ENCODE measurements around the gene UNC5A. TPM values are rescaled to one million over a fixed set of nuclear protein-coding genes. Genes with fewer than 3 reads are reported as not detected.

Gene UNC5A
- total RNA-seq, 2 donors from 2014 or later = 0.89 to 1.4 TPM

DNA sequence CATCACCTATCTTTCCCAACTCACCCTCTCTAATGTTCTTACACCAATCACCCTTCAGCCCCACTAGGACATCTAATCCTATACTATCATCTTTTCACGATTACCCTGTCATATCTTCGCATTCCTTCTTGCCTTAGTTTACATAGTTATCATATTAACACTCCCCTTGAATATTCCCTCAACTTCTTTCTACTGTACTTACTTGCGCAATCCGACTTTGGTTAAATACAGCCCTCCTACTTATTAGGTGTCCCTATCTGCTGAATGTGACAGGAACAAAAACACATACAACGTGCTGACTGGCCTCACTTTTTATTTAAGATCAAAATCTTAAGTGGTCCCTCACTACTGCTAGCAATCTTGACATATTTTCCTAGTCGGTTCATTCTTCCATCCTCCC is 108.3 kb downstream of the UNC5A start:
- Mint-ChIP-seq H3K27ac (no peak overlapping the region), H3K9me3 (no peaks in the 10 kb centered on the region), H3K36me3 (ENCODE audit: low read depth) (peaks cover 14% of the 10 kb centered on the region), H3K27me3 (ENCODE audit: insufficient read depth) (no peaks in the 10 kb centered on the region), H3K4me3 (no peak overlapping the region), H3K4me1 (peaks cover 14% of the 10 kb centered on the region)
- H3K4me1 ChIP-seq (ENCODE audit: control insufficient read depth, insufficient read depth, low read length) = peaks cover 17% of the 10 kb centered on the region
- TF ChIP-seq, protein P1, sequence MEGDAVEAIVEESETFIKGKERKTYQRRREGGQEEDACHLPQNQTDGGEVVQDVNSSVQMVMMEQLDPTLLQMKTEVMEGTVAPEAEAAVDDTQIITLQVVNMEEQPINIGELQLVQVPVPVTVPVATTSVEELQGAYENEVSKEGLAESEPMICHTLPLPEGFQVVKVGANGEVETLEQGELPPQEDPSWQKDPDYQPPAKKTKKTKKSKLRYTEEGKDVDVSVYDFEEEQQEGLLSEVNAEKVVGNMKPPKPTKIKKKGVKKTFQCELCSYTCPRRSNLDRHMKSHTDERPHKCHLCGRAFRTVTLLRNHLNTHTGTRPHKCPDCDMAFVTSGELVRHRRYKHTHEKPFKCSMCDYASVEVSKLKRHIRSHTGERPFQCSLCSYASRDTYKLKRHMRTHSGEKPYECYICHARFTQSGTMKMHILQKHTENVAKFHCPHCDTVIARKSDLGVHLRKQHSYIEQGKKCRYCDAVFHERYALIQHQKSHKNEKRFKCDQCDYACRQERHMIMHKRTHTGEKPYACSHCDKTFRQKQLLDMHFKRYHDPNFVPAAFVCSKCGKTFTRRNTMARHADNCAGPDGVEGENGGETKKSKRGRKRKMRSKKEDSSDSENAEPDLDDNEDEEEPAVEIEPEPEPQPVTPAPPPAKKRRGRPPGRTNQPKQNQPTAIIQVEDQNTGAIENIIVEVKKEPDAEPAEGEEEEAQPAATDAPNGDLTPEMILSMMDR (conservative IDR thresholded peaks at IDR 0.05) = no peak
- no peak overlapping the region for H3K4me3 ChIP-seq (ENCODE audit: low read length)
- WGBS, 2 experiments (ENCODE audit: insufficient coverage in 1 of 2, insufficient read length in 1 of 2) = 94 to 98% methylated on average over 6 of the region's 6 CpGs
- H3K9me3 ChIP-seq (ENCODE audit: control insufficient read depth, low read length) = no peaks in the 10 kb centered on the region
- no peak for DNase-seq
- H3K9ac ChIP-seq (ENCODE audit: extremely low read depth, low read length, poor library complexity, severe bottlenecking) = no peak overlapping the region
- H3K36me3 ChIP-seq (ENCODE audit: control insufficient read depth, insufficient read depth, low read length) = peaks cover 12% of the 10 kb centered on the region
- H3K27me3 ChIP-seq (ENCODE audit: control insufficient read depth, insufficient read depth, low read length, poor library complexity, severe bottlenecking) = no peaks in the 10 kb centered on the region
- no peak overlapping the region for H3K27ac ChIP-seq (ENCODE audit: low read depth, low read length)

- 86 to 90% methylated on average over 2 to 3 of the region's 3 CpGs for WGBS, 2 experiments (ENCODE audit: insufficient coverage in 1 of 2, insufficient read length in 1 of 2)
- Histone ChIP-seq H3K27me3 (ENCODE audit: control insufficient read depth, insufficient read depth, low read length, poor library complexity, severe bottlenecking) (no peaks in the 10 kb centered on the region), H3K36me3 (ENCODE audit: control insufficient read depth, insufficient read depth, low read length) (peaks cover 31% of the 10 kb centered on the region), H3K4me1 (ENCODE audit: control insufficient read depth, insufficient read depth, low read length) (peaks cover 7% of the 10 kb centered on the region), H3K9ac (ENCODE audit: extremely low read depth, low read length, poor library complexity, severe bottlenecking) (no peak overlapping the region), H3K9me3 (ENCODE audit: control insufficient read depth, low read length) (no peaks in the 10 kb centered on the region), H3K4me3 (ENCODE audit: low read length) (no peak overlapping the region), H3K27ac (ENCODE audit: low read depth, low read length) (no peak overlapping the region)
- no peak for DNase-seq
- Mint-ChIP-seq H3K27ac (no peak overlapping the region), H3K27me3 (ENCODE audit: insufficient read depth) (no peaks in the 10 kb centered on the region), H3K36me3 (ENCODE audit: low read depth) (peaks cover 29% of the 10 kb centered on the region), H3K9me3 (no peaks in the 10 kb centered on the region), H3K4me3 (no peak overlapping the region), H3K4me1 (peaks cover 11% of the 10 kb centered on the region)
- TF ChIP-seq, protein P1 (conservative IDR thresholded peaks at IDR 0.05) = no peak
Measured at GRCh38 chr5:176921714-176922113, 111.4 kb downstream of the UNC5A start.

DNA sequence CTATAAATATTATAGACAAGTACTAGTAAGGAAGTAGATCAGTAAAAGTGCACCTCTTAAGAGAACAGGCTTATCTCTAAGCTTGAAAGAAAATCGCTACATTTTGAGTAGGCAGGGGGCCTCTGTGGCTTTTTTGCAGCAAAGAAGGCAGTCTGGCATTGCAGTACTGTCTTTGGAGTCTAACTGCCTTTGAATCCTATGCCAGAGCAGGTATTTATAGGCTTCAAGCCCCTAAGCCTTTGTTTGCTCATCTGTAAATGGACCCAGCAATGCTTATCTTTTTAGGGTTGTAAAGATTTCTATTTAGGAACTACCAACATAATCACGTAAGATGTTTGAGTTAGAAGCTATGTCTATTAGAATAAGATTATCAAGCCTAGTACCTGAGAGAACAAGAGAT is 112.5 kb downstream of the UNC5A start:
- no peak for DNase-seq
- Histone ChIP-seq H3K9me3 (ENCODE audit: control insufficient read depth, low read length) (no peaks in the 10 kb centered on the region), H3K9ac (ENCODE audit: extremely low read depth, low read length, poor library complexity, severe bottlenecking) (no peak overlapping the region), H3K27me3 (ENCODE audit: control insufficient read depth, insufficient read depth, low read length, poor library complexity, severe bottlenecking) (no peaks in the 10 kb centered on the region), H3K4me3 (ENCODE audit: low read length) (no peak overlapping the region), H3K4me1 (ENCODE audit: control insufficient read depth, insufficient read depth, low read length) (peaks cover 5% of the 10 kb centered on the region), H3K36me3 (ENCODE audit: control insufficient read depth, insufficient read depth, low read length) (peaks cover 31% of the 10 kb centered on the region), H3K27ac (ENCODE audit: low read depth, low read length) (no peak overlapping the region)
- TF ChIP-seq, protein P1 (conservative IDR thresholded peaks at IDR 0.05) = no peak
- Mint-ChIP-seq H3K9me3 (no peaks in the 10 kb centered on the region), H3K27ac (no peak overlapping the region), H3K27me3 (ENCODE audit: insufficient read depth) (no peaks in the 10 kb centered on the region), H3K4me1 (peaks cover 11% of the 10 kb centered on the region), H3K36me3 (ENCODE audit: low read depth) (peaks cover 29% of the 10 kb centered on the region), H3K4me3 (no peak overlapping the region)
- WGBS, 2 experiments (ENCODE audit: insufficient coverage in 1 of 2, insufficient read length in 1 of 2) = 78 to 90% methylated on average over 1 to 2 of the region's 2 CpGs

All from endodermal cell (in vitro differentiated cells).